ENCODE results near the gene IMMT.

GRCh38 chr2:86193901-86194567 lies 1.2 kb downstream of the IMMT start:
- TF ChIP-seq CTCF (conservative IDR thresholded peaks at IDR 0.05; ENCODE audit: low read depth in 2 of 2) (no peak), POLR2AphosphoS5 (IDR thresholded peaks at IDR 0.05; ENCODE audit: low read depth) (no peak), ETS1 (IDR thresholded peaks at IDR 0.05) (no peak), STAT1 (IDR thresholded peaks at IDR 0.05; ENCODE audit: unreplicated experiment) (no peak), REST (IDR thresholded peaks at IDR 0.05; ENCODE audit: unreplicated experiment) (no peak), ZNF462 (CRISPR knock-in tag; IDR thresholded peaks at IDR 0.05) (no peak), EZH2 (IDR thresholded peaks at IDR 0.05; ENCODE audit: low read depth, unreplicated experiment) (no peak), EZH2phosphoT487 (IDR thresholded peaks at IDR 0.05; ENCODE audit: unreplicated experiment) (no peak), CREB1 (CRISPR knock-in tag; IDR thresholded peaks at IDR 0.05; ENCODE audit: low read depth) (no peak)
